GM12891 (cell line): Measurements from ENCODE around the gene CBX1.

Source experiments
- PAX5 ChIP-seq: IDR thresholded peaks from 2 replicates; pipeline ENCODE4 v1.6.1; 2011; ENCODE audit warnings: low read length, moderate library complexity, mild to moderate bottlenecking; ENCODE audit not compliant: insufficient read depth, severe bottlenecking
- POLR2A ChIP-seq: IDR thresholded peaks from 2 replicates; pipeline ENCODE4 v1.6.1; 2011; ENCODE audit warnings: low read depth, low read length, control low read depth
- POLR2AphosphoS5 ChIP-seq: IDR thresholded peaks from 2 replicates; pipeline ENCODE4 v1.6.1; 2011; ENCODE audit warnings: low read depth, low read length, control low read depth
- POU2F2 ChIP-seq: IDR thresholded peaks from 2 replicates; pipeline ENCODE4 v1.6.1; 2011; ENCODE audit warnings: low read depth, mild to moderate bottlenecking, control low read depth, low read length, moderate library complexity
- SPI1 ChIP-seq: IDR thresholded peaks from 2 replicates; pipeline ENCODE4 v1.6.1; 2011; ENCODE audit warnings: low read depth, low read length, control low read depth
- TAF1 ChIP-seq: IDR thresholded peaks from 2 replicates; pipeline ENCODE4 v1.6.1; 2011; ENCODE audit warnings: low read depth, low read length, control low read depth

DNA sequence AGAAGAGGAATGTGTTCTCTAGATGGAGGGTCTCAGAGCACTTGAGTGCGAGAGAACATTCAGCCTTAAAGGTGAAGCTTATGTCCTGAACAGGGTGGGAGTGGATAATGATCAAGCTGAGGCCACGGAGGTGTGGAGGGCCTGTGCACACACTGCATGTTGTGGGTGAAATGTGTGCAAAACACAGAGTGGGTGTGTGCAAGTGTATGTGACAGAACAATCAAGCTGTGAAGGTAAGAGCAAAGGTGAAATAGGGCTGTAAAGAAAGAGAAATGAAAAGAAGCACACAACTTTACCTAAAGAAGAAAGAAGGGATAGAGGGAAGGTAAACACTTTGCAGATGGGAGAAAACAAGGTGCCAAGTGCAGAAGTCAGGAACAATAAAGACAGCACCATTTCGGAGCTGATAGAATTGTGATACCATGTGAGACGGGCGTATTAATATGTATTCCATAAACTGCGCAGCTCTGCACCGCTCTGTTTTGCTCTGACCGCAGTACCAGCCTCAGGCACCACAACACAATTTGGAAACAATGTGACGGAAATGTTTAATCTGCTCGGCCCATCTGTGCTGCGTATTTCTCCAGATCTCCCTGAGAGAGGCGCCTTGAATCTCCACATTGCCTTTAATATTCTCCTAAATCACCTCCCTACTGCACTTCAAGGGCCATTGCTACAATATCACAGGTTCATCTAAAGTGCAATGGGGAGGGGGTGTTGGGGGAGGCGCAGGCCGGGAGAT is 46.9 kb upstream of the CBX1 start:
- TF ChIP-seq SPI1 (no peak), TAF1 (no peak), POLR2AphosphoS5 (no peak), POLR2A (no peak), PAX5 (no peak), POU2F2 (no peak)
